Measurements from ENCODE around the gene MCFD2.
"Not testable (repeated sequence)": the region's sequence is repeated elsewhere in the genome, so short reads cannot be mapped to it uniquely, and the experiment has no call there.

The MCFD2 gene

GRCh38 chr2:46888421-46888952 lies 27.1 kb downstream of the MCFD2 start:
- no peak for DNase-seq (ENCODE audit: insufficient read length, low spot score)
- TF ChIP-seq PAX5 (IDR thresholded peaks at IDR 0.05; ENCODE audit: insufficient read depth, low read length, severe bottlenecking) (no peak), POU2F2 (IDR thresholded peaks at IDR 0.05; ENCODE audit: low read depth, low read length) (no peak)
- FAIRE-seq: no peak

GRCh38 chr2:46887028-46887885 lies 28.3 kb downstream of the MCFD2 start:
- DNase-seq (ENCODE audit: insufficient read length, low spot score): no peak
- FAIRE-seq: no peak
- TF ChIP-seq POLR2AphosphoS5 (IDR thresholded peaks at IDR 0.05; ENCODE audit: low read depth, low read length) (no peak), POLR2A (IDR thresholded peaks at IDR 0.05; ENCODE audit: low read depth, low read length) (no peak), PAX5 (IDR thresholded peaks at IDR 0.05; ENCODE audit: insufficient read depth, low read length, severe bottlenecking) (no peak), SPI1 (IDR thresholded peaks at IDR 0.05; ENCODE audit: low read depth, low read length) (no peak), POU2F2 (IDR thresholded peaks at IDR 0.05; ENCODE audit: low read depth, low read length) (no peak), TAF1 (IDR thresholded peaks at IDR 0.05; ENCODE audit: low read depth, low read length) (no peak)

GRCh38 chr2:46886268-46887027 lies 29.2 kb downstream of the MCFD2 start:
- no peak for FAIRE-seq
- TF ChIP-seq SPI1 (IDR thresholded peaks at IDR 0.05; ENCODE audit: low read depth, low read length) (no peak), PAX5 (IDR thresholded peaks at IDR 0.05; ENCODE audit: insufficient read depth, low read length, severe bottlenecking) (no peak), TAF1 (IDR thresholded peaks at IDR 0.05; ENCODE audit: low read depth, low read length) (no peak), POLR2AphosphoS5 (IDR thresholded peaks at IDR 0.05; ENCODE audit: low read depth, low read length) (no peak), POU2F2 (IDR thresholded peaks at IDR 0.05; ENCODE audit: low read depth, low read length) (no peak), POLR2A (IDR thresholded peaks at IDR 0.05; ENCODE audit: low read depth, low read length) (no peak)
- DNase-seq (ENCODE audit: insufficient read length, low spot score): no peak

GRCh38 chr2:46885376-46885775 lies 30.2 kb downstream of the MCFD2 start:
- TF ChIP-seq PAX5 (IDR thresholded peaks at IDR 0.05; ENCODE audit: insufficient read depth, low read length, severe bottlenecking) (no peak), SPI1 (IDR thresholded peaks at IDR 0.05; ENCODE audit: low read depth, low read length) (no peak), TAF1 (IDR thresholded peaks at IDR 0.05; ENCODE audit: low read depth, low read length) (no peak), POU2F2 (IDR thresholded peaks at IDR 0.05; ENCODE audit: low read depth, low read length) (no peak), POLR2A (IDR thresholded peaks at IDR 0.05; ENCODE audit: low read depth, low read length) (no peak), POLR2AphosphoS5 (IDR thresholded peaks at IDR 0.05; ENCODE audit: low read depth, low read length) (no peak)
- FAIRE-seq (no peak), DNase-seq (ENCODE audit: insufficient read length, low spot score) (no peak)

GRCh38 chr2:46879511-46879910 lies 36.1 kb downstream of the MCFD2 start:
- DNase-seq (ENCODE audit: insufficient read length, low spot score) (no peak), FAIRE-seq (no peak)
- TF ChIP-seq PAX5 (IDR thresholded peaks at IDR 0.05; ENCODE audit: insufficient read depth, low read length, severe bottlenecking) (no peak), TAF1 (IDR thresholded peaks at IDR 0.05; ENCODE audit: low read depth, low read length) (no peak), SPI1 (IDR thresholded peaks at IDR 0.05; ENCODE audit: low read depth, low read length) (no peak), POU2F2 (IDR thresholded peaks at IDR 0.05; ENCODE audit: low read depth, low read length) (no peak), POLR2AphosphoS5 (IDR thresholded peaks at IDR 0.05; ENCODE audit: low read depth, low read length) (no peak), POLR2A (IDR thresholded peaks at IDR 0.05; ENCODE audit: low read depth, low read length) (no peak)

GRCh38 chr2:46878886-46879285 lies 36.7 kb downstream of the MCFD2 start:
- no peak for DNase-seq (ENCODE audit: insufficient read length, low spot score)
- no peak for FAIRE-seq
- TF ChIP-seq POLR2A (IDR thresholded peaks at IDR 0.05; ENCODE audit: low read depth, low read length) (no peak), POU2F2 (IDR thresholded peaks at IDR 0.05; ENCODE audit: low read depth, low read length) (no peak), POLR2AphosphoS5 (IDR thresholded peaks at IDR 0.05; ENCODE audit: low read depth, low read length) (no peak), PAX5 (IDR thresholded peaks at IDR 0.05; ENCODE audit: insufficient read depth, low read length, severe bottlenecking) (no peak), SPI1 (IDR thresholded peaks at IDR 0.05; ENCODE audit: low read depth, low read length) (no peak), TAF1 (IDR thresholded peaks at IDR 0.05; ENCODE audit: low read depth, low read length) (no peak)

- TF ChIP-seq POU2F2 (IDR thresholded peaks at IDR 0.05; ENCODE audit: low read depth, low read length) (0 out of 2 replicates have a peak, but pooled peaks have one; percentile 24), SPI1 (IDR thresholded peaks at IDR 0.05; ENCODE audit: low read depth, low read length) (no peak), TAF1 (IDR thresholded peaks at IDR 0.05; ENCODE audit: low read depth, low read length) (no peak)
- DNase-seq (ENCODE audit: insufficient read length, low spot score): no peak
- FAIRE-seq: no peak
Observed at GRCh38 chr2:46878240-46878877, 37.2 kb downstream of the MCFD2 start.

GRCh38 chr2:46877619-46878113 lies 37.9 kb downstream of the MCFD2 start:
- FAIRE-seq (no peak), DNase-seq (ENCODE audit: insufficient read length, low spot score) (no peak)
- TF ChIP-seq POLR2AphosphoS5 (IDR thresholded peaks at IDR 0.05; ENCODE audit: low read depth, low read length) (no peak), POU2F2 (IDR thresholded peaks at IDR 0.05; ENCODE audit: low read depth, low read length) (no peak), PAX5 (IDR thresholded peaks at IDR 0.05; ENCODE audit: insufficient read depth, low read length, severe bottlenecking) (no peak)

GRCh38 chr2:46876741-46877384 lies 38.7 kb downstream of the MCFD2 start:
- FAIRE-seq (no peak), DNase-seq (ENCODE audit: insufficient read length, low spot score) (no peak)
- TF ChIP-seq POU2F2 (IDR thresholded peaks at IDR 0.05; ENCODE audit: low read depth, low read length) (no peak), PAX5 (IDR thresholded peaks at IDR 0.05; ENCODE audit: insufficient read depth, low read length, severe bottlenecking) (no peak), POLR2AphosphoS5 (IDR thresholded peaks at IDR 0.05; ENCODE audit: low read depth, low read length) (no peak), TAF1 (IDR thresholded peaks at IDR 0.05; ENCODE audit: low read depth, low read length) (no peak), POLR2A (IDR thresholded peaks at IDR 0.05; ENCODE audit: low read depth, low read length) (no peak), SPI1 (IDR thresholded peaks at IDR 0.05; ENCODE audit: low read depth, low read length) (no peak)

GRCh38 chr2:46875962-46876689 lies 39.5 kb downstream of the MCFD2 start:
- not testable (repeated sequence) for DNase-seq (ENCODE audit: insufficient read length, low spot score); FAIRE-seq
